CD4-positive, alpha-beta T cell treated with Interleukin-2 at 100 ng/mL for 4 hours (primary cell): ENCODE data around the gene MEIS2.

Source experiments
- DNase-seq: peaks from one replicate; pipeline ENCODE4 v3.0.0-alpha.2; 2020; ENCODE audit warnings: low spot score

The MEIS2 gene

DNA sequence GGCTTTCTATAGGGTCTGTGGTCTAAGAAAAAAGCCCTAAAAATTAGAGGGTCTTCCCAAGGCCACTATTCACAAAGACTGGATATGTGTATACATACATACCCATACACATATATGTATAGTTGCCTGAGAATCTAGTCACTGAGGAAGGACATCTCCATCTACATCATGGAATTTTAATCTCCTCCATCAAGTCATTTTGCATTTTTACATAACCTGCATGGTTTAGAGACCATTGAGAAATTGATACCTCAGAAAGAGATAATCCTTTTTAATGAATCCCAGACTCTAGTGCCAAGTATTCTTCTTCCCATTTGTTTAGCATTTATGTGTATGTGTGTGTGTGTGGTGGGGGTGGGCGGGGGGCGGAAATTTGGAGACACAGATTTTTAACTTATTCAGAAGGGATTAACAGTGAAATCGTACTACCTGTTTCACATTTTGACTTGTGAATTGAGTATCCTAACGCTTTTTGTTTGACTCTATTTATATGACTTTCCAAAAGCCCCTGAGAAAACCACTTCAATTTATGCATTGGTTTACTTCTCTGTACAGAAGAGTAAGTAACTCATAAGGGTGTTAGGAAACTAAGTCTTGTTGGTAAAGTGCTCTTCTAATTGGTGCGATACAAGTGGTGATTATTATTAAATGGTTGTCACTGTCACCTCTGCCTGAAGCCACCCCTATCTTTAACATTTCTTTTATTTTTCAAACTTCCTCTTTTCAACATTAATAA is 166.9 kb downstream of the MEIS2 start:
- no peak for DNase-seq

DNA sequence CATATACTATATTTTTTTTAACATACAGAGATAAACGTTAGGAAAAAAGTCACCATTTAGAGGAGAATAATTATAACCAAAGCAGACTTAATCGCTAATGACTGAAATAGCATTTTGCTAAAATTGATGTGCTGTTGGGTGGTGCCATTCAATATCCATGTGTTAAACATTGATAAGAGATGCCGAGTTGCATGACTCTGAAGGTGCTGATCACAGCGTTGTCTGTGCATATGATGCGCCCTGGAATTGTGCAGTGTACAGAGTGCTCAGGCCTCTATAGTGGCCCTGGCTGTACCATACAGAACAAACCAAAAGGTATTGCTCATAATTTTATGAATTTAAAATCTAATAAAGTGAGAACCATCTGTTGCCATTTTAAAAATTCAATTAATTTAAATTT is 168.3 kb downstream of the MEIS2 start:
- no peak for DNase-seq

- DNase-seq, result no peak
Measured at GRCh38 chr15:36931434-36931833, 168.9 kb downstream of the MEIS2 start.

GRCh38 chr15:36926427-36926825 is 173.9 kb downstream of the MEIS2 start:
- no peak for DNase-seq

- no peak for DNase-seq
Measured at GRCh38 chr15:36925653-36926426, 174.5 kb downstream of the MEIS2 start.

DNA sequence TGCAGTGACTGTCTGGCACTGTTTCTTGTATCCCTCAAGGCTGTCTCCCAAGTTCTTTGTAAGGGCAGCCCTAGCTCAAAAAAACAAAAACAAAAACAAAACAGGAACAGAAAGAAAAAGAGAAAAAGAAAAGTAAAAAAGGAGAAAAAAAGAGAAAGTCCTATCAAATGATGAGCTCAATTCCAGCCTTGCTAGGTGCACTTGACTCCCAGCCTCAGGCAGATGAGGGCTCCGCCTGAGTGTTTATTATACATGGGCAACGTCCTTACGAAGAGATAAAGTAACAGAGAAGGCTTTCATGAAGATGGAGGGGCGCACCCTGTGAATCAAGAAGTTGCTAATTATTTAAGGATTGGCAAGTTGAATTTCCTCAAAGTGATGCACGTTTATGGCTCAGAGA is 175.3 kb downstream of the MEIS2 start:
- DNase-seq, result no peak

- no peak for DNase-seq
Measured at GRCh38 chr15:36924034-36924433, 176.3 kb downstream of the MEIS2 start.

DNA sequence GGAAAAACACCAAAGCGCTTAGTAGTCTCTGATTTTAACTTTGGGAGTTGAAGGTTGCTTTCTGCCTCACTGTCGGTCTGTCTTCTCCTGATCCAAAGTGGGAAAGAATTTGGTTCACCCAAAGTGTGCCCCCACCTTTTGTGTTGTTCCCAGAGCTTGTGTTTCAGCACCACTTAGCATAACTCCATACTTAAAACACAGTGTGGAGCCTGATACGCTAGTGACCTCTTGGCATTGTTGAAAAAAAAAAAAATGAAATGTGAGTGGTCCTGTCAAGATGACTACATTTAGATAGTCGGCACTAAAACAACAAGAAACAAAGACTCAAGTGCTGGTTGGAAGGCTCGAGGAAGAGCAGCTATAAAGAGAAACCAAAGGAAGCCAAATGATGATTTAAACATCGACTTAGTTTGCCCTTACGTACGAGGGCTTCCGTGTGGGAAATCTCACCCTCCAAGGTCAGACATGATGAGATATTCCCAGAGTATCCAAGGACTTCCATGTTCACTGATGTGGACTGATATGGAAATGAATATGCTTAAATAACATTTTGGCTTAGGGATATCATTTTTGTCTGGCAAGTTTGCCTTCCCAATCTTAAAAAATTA is 178.8 kb downstream of the MEIS2 start:
- DNase-seq, result no peak

- DNase-seq, result no peak
Measured at GRCh38 chr15:36917411-36918267, 182.7 kb downstream of the MEIS2 start.

DNA sequence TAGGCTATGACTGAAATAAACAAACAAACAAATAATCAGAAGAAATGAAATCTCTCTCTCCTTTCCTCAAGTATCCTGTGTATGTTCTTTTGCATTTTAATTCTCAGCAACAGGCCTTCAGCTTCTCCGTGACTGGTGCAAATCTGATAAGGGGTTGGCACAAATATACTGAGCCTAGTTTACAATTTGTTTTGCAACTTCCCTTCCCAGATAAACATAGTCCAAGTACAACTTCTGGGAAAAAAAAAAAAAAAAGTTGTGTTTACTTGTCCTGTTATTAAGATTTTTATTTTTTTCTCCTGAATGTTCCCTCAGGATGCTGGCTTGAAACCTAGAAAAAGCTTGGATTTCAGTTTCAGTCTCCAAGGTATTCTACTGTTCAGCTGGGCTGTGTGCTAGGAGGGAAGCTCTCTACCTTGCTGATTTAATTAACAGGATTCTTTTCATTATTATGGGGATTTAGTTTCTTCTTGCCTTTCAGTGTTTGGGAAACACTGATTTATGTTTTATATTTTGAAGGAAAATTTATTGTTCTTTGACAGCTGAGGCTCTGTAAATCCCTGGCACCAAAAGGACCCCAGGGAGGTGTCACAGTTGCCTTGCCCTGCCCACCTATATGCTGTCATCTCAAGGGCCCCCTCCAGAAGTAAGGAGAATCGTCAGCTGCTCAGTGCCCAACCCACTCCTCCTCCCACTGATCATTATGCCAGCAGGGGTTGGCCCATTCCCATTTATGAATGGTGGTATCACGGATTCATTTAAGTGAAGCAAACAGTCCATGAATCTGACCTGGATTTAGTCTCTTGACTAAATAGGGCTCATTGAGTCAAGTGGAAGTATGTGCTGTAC is 185.2 kb downstream of the MEIS2 start:
- no peak for DNase-seq

- no peak for DNase-seq
Measured at GRCh38 chr15:36914466-36914865, 185.9 kb downstream of the MEIS2 start.

DNA sequence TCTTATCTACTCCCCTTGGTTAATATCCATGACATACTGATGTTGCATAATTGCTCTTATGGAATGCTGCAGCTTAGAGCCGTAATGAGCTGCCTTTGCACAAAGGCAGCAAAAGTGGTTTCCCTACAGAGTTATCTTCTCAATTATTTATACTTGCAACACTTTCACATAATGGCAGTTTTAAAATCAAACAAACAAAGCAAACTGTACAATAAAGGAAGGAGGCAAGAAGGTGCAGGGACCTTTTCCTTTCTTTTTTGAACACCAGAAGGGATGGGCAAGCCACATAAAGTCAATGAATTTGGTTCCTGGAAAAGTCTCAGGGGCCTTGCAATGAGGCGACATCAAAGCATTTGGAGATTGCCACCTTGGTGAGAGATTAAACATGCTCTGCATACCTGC is 188.0 kb downstream of the MEIS2 start:
- DNase-seq, result no peak

DNA sequence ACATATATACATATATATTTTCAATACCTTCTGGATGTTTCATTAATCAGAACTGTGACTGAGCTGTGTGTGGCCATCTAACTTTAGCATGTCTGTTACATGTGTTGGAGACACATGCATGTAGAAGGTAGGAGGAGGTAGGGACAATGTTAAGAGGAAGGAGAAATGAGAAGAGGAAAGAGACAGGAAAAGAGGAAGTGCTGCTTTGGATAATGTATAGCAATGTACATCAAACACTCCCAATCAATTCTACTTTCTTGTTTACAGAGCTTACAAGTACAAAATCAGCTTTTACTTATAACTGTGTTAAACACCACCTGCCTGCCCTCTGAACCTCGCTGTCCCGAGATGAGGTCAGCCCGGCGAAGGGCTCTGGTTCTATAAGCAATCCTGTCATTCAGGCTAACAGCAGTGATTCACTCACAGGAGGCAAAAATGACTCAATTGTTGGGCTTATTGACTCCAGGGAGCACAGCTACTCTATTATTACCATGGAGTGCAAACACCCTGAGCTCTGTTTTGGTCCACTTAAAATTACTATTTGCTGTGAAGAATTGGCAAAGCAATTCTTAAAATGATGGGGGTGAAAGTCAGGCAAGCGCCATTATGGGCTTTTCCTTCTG is 188.9 kb downstream of the MEIS2 start:
- DNase-seq, result no peak

- no peak for DNase-seq
Measured at GRCh38 chr15:36908991-36909390, 191.4 kb downstream of the MEIS2 start.

DNA sequence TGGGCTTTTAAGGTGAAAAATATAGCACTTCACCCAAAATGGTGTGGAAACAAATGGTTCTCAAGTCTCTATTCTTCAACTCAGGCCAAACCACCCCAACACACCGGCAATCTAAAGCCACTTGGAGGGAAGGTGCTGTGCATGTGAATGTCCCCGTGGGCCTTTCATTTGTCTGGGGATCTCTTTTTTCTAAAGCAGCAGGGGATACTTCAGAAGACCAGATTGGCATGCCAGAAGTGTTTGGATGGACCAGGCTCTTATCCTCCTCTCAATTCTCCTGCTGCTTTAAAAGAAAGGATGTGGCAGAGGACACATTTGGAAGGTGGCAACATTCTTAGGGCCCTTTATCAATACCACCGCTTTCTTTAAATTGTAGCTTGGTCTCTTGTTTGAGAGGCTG is 193.1 kb downstream of the MEIS2 start:
- no peak for DNase-seq

GRCh38 chr15:36905908-36906307 is 194.4 kb downstream of the MEIS2 start:
- DNase-seq, result no peak

DNA sequence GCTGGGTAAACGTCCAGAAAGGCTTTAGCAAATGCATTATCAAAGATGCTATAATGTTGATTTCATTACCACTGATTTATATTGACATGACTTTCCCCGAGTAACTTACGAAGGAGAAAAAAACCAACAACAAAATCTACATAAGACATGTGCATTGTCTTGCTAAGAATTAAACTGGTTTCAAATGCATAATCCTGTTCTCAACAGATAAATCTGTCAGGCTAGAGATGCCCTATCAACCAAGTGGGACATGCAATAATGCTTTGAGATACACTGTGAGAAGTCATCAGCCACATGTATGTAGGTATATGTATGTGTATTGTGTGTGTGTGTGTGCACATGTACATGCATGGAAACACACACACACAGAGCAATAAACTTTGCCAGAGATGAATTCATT is 195.6 kb downstream of the MEIS2 start:
- DNase-seq, result no peak

- DNase-seq, result no peak
Measured at GRCh38 chr15:36903922-36904556, 196.3 kb downstream of the MEIS2 start.

DNA sequence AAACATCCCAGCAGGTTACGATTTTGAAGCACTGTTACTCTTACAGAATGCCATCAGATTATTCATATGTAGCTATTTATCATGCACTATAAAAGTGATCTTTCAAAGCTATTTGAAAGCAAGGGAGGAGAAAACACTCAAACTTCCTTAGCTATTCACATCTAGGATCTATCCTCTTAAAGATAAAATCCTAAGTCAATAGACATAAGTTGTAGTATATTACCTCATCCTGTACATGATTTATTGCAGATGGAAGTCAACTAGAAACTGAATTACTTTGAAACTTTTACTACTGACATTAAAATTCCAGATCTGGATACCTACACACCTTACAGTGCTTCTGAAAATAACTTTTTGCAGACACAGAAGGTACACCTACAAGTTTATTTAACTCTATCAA is 197.2 kb downstream of the MEIS2 start:
- no peak for DNase-seq

GRCh38 chr15:36901012-36901411 is 199.3 kb downstream of the MEIS2 start:
- no peak for DNase-seq
